Stimulated activated CD4-positive, alpha-beta T cell treated with anti-CD3 and anti-CD28 coated beads, Interleukin-4, amount 100 ng/mL, for 1 hour (primary cell): Measurements from ENCODE around the gene URB2.
A peak's percentile ranks its signal among the peaks of the same experiment; 100 is the strongest.

Experiments used
- DNase-seq: peaks from one replicate; pipeline ENCODE4 v3.0.0-alpha.2; 2020

Gene URB2

DNA sequence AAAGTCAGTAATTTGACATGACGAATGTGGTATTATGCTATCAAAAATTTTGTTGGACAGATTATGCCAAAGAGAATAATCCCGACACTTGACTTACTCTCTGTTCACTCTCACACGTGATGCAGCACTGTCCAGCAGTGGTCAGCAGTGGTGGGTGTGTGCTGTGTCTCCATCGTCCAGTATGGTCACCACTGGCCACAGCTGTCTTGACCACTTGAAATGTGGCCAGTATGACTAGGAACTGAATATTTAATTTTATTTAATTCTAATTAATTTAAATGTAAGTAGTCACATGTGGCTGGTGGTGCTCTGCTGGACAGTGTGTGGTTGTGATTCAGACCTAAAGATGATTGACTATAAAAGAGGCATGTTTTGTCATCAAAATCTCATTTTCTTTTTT, 24.0 kb downstream of the URB2 start:
- DNase-seq, result no peak

DNA sequence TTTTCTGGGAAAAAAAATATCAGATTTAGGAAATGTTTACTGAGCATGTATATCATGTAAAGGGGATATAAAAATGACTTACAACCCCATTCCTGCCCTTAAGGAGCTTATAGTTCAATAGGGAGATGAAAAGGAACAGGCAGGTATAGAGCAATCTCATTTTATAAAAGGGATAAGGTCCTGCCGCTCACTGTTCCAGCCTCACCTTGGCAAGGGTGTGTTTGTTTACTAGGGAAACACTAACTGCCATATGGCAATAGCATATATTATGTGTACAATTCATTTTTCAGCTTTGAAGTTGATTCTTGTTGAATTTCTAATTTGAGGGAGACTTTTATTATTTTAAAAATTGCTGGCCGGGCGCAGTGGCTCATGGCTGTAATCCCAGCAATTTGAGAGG, 25.5 kb downstream of the URB2 start:
- no peak for DNase-seq

DNA sequence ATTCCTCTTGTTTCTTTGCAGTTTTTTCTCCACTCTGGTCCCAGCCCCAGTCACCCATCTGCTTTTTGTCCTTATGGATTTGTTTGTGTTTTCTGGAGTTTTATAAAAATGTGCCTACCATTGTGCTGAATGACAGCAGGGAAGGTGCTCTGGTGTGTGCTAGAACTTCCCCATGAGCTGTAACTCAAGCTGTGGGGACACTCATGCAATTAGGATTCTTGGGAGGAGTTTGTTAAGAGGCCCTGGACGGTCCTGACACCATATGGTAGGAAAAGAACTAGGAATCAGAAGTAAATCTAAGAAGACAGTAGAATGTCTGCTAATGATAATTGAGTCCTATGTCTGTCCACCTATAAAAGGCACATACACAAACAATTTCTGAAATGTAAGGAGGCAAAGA, 27.4 kb downstream of the URB2 start:
- DNase-seq, result no peak

GRCh38 chr1:229655781-229656180, 29.7 kb downstream of the URB2 start:
- DNase-seq, result no peak

- no peak for DNase-seq
These were observed 32.1 kb downstream of the URB2 start for GRCh38 chr1:229657993-229658755.

GRCh38 chr1:229661022-229661877, 35.2 kb downstream of the URB2 start:
- DNase-seq, result peak; percentile 76

DNA sequence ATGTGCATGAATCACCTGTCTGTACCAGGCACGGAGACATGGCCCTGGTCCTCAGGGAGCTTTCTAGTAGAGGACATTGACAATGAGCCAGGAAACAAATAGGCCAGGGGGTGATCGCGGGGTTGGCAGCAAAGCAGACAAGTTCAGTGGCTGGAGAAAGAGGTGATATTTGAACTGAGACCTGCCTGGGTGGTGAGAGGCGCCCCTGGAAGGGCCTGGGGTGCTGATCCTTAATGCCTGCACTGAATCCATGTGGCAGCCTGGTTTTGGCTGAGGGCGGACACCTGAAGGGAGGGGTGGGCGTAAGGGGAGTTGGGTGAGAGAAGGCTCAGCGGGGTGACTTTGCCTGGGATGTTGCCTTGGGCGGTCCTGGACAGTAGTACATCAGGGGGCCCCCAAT, 35.9 kb downstream of the URB2 start:
- DNase-seq, result no peak

DNA sequence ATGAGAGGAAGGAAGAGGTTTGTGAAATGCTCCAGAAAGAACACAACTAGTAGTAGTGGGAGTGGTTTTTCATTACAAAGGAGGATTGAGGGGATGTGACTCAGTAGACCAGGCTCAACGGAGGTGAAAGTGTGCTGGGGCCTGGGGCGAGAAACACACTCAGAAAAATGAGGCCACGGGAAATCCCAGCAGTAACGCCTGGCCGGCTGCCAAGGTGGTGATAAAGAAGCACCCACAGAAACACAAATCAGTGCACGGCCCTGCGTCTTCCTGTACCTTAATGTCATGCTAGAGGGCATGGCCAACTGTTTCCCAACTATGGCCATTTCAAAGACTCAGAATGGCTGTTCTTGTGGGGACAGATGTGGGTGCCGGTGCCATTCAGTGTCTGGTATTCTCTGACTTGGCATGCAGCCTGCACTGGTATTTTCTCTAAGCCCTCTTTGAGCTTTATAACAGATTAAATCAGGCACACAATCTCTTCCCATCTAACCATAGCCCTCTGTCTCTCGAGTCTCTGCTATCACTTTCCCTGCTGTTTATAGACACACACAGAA, 38.2 kb downstream of the URB2 start:
- peak; percentile 87 for DNase-seq

DNA sequence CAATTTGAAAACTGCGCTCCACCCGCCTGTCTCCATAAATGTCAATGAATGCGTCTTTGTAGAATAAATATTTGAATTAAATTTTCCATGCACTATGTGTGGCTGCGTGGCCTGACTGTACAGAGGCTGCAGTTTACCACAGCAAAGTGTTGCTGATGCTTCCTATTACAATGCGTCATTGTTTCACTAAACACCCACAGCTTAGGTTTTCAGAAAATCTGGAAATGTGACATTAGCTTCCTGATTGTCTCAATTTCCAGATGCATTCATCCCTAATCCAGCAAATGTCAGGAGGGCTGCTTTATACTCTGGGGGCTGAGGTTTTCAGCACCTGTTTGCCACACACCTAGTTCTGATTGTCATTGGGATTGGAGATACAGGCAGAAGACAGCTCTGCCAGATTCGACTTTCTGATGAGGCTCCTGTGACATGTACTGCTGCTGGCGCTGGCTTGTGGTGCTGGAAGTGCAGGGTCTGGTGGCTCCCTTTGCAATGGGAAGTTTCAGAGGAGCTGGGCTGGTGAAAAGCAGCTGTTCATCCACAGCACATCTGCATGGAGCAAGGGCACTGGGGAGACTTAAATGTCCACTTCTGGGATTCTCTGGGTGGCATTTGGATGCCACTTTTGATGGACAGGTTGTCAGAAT, 40.0 kb downstream of the URB2 start:
- no peak for DNase-seq

DNA sequence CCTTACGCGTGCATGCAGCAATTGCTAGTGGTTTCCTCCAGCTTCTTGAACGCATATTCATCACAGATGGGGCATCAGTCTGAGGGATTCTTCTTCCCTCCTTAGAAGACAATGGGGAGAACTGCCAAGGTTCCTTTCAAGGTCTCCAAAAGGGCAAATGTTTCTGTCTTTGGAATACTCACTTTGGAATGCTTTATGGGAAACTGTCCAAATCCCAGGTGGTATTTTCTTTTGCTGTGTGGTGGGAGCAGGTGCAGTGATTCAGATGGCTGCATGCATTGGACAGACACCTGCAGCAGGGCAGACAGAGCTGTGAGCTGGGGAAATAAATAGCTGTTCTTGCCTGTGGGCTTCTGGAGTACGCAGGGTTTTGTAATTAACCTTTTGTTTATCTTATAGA, 40.5 kb downstream of the URB2 start:
- no peak for DNase-seq

DNA sequence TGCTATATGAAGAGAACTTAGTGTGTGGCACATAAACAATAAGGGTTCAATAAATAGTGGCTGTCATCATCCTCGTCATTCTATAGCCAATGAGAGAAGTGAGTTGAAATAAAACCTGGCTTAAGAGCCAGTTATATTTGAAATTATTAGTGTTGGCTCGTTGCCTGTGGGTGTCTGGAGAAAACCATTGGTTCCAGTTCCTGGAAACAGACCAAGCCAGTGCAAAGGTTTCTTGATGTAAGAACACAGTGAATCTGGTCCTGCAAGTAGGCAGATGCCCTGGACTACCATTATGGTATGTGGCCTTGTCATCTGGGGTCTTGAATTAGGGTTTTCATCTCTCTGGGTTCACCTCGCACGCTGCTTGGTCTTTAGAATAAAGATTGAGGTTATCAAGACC, 43.3 kb downstream of the URB2 start:
- no peak for DNase-seq

- DNase-seq, result no peak
These were observed 45.3 kb downstream of the URB2 start for GRCh38 chr1:229671310-229671709.

GRCh38 chr1:229672246-229672645, 46.2 kb downstream of the URB2 start:
- no peak for DNase-seq

DNA sequence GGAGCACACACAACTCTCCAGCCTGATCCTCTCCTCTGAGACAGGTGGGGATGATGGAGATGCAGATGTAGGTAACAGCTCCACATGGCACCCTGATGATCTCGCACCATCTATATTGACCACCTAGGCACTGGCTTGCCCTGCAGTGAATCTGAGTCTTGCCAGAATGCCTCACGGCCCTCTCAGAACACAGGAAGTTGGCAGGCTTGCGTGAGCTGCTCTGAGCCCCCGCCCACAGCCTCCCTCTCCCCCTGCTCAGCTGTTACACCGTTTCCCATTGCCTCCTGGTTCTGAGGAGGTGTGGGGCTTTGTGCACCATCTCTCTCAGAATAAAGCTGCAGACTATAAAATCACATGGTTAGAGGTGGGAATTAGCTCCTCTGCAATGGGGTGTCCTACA, 48.0 kb downstream of the URB2 start:
- DNase-seq, result no peak

DNA sequence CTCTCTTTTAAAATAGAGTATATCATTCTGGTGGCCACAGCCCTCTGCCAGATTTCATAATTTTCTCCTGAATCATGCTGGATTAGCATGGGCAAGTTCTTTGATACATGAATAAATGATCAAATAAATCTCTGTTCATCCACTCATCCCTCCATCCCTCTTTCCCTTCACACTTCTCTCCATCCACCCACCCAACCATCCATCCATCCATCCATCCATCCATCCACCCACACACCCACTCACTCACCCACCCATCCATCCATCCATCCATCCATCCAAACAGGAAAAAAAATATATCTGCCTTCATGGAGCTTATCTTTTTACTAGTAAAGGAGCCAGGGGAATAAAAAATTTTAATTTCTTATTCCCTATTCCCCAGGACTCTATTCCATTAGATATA, 49.3 kb downstream of the URB2 start:
- DNase-seq, result no peak

GRCh38 chr1:229685149-229685548, 59.1 kb downstream of the URB2 start:
- no peak for DNase-seq

- DNase-seq, result no peak
These were observed 63.2 kb downstream of the URB2 start for GRCh38 chr1:229689273-229689672.

- DNase-seq, result no peak
These were observed 63.9 kb downstream of the URB2 start for GRCh38 chr1:229689904-229690303.

GRCh38 chr1:229690662-229691061, 64.6 kb downstream of the URB2 start:
- no peak for DNase-seq

- DNase-seq, result no peak
These were observed 65.3 kb downstream of the URB2 start for GRCh38 chr1:229691362-229691761.

DNA sequence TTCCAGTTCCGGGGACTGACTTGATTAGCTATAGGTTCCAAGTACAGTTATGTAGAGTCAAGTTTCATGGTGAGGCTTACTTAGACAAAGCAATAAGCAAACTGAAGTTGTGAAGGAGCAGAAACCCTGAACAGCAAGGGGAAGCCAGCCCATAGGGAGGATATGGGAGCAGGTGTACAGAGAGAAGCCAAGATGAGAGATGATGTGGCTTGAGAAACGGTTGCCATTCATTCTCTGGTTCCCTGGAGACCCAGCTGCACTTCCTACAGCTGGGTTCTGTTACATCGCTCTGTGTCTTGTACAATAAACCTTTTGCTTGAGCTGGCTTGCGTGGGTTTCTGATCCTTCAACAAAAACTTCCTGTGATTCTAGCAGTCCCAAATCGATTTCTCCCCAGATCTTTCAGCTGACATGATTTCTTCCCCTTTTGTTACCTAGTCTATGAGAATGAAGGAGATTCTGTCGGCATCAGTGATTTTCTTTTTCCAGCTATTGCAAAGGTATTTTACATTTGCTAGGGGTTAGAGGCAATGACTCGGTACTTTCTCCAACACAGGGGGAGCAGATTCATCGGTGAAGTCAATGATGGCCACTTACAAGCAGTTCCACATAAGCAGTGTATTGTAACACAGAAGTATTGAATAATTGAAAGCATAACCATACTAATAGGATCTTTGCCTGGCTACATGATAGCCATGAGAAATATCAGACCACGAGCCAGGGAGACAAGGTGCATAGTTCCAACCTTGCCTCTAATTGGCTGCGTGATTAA, 67.3 kb downstream of the URB2 start:
- no peak for DNase-seq

DNA sequence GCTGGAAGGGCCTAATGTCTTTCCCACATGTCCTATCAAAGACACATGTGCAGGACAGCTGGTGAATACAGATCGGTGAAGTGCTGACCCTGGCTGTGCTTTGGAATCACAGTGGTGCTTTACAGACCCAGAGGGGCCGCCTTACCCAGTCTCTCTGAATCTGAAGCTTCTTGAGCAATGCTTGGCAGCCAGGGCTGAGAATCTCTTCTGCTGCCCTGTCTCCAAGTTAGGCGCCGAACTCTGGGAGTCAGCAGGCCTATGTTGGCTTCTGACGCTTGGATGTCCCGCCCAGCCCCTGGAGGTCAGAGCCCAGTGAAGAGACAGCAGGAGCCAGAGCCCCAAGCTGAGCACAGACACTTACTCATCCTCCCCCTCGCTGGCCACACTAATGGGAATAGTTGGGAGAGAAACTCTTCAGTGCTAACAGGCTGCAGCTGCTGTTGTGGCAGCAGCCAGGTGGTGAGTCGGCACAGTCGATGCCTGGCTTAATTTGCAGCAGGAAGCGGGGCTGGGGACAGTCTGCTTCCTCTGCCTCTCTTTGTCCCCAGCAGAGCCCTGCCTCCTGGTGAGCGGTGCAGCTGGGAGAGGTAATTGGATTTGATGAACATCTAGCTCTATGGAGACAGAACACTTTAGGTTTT, 68.1 kb downstream of the URB2 start:
- DNase-seq, result no peak
